ENCODE measurements around the gene FOXN3. TPM values are rescaled to one million over a fixed set of nuclear protein-coding genes. Genes with fewer than 3 reads are reported as not detected.

Gene FOXN3
- total RNA-seq, 1 experiment from 2014 or later, result 8.8 TPM

DNA sequence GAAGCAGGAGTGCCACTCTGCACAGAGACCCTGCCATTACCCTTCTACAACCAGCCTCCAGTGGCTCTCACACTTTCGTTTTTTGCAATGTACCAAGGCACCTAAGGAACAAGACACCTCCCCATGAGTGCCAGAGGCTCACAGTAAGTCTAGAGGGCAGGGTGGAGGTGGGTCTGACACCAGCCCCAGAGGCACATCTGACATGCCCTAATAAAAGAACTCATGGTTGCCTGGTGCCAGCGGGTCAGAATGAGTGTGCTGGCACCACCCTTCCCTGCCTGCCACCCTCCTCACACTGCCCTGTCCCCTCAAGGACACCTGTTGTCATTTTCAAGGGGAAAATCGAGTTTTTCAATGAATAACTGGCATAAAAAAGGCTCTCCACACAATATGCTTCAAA lies 161.2 kb downstream of the FOXN3 start:
- CTCF ChIA-PET, result no interaction called here
- Histone ChIP-seq H3K4me3 (ENCODE audit: low read depth in 2 of 2, low read length in 2 of 2) (no peak overlapping the region), H3K27me3 (ENCODE audit: control insufficient read depth, insufficient read depth, low read length) (no peaks in the 10 kb centered on the region), H3K27ac (ENCODE audit: low read length) (no peak overlapping the region), H3K36me3 (ENCODE audit: control insufficient read depth, insufficient read depth, low read length) (no peaks in the 10 kb centered on the region), H3K9me3 (ENCODE audit: control insufficient read depth, insufficient read depth, low read depth, low read length) (no peaks in the 10 kb centered on the region), H3K4me1 (ENCODE audit: control insufficient read depth, insufficient read depth, low read length) (no peaks in the 10 kb centered on the region)
- ATAC-seq (no peak), DNase-seq (ENCODE audit: low read depth, low spot score) (no peak)
- intact Hi-C loops (cut with micrococcal nuclease; ENCODE audit: unreplicated experiment), result no loop called here
- in situ Hi-C loops (cut with HindIII; ENCODE audit: low pct_unique_long_range_greater_than_20kb, low sequenced_read_pairs), result no loop called here
- POLR2A ChIA-PET, result no interaction called here
- TF ChIP-seq, protein P1, sequence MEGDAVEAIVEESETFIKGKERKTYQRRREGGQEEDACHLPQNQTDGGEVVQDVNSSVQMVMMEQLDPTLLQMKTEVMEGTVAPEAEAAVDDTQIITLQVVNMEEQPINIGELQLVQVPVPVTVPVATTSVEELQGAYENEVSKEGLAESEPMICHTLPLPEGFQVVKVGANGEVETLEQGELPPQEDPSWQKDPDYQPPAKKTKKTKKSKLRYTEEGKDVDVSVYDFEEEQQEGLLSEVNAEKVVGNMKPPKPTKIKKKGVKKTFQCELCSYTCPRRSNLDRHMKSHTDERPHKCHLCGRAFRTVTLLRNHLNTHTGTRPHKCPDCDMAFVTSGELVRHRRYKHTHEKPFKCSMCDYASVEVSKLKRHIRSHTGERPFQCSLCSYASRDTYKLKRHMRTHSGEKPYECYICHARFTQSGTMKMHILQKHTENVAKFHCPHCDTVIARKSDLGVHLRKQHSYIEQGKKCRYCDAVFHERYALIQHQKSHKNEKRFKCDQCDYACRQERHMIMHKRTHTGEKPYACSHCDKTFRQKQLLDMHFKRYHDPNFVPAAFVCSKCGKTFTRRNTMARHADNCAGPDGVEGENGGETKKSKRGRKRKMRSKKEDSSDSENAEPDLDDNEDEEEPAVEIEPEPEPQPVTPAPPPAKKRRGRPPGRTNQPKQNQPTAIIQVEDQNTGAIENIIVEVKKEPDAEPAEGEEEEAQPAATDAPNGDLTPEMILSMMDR (IDR thresholded peaks at IDR 0.05), result no peak
- TF ChIP-seq, protein P2, sequence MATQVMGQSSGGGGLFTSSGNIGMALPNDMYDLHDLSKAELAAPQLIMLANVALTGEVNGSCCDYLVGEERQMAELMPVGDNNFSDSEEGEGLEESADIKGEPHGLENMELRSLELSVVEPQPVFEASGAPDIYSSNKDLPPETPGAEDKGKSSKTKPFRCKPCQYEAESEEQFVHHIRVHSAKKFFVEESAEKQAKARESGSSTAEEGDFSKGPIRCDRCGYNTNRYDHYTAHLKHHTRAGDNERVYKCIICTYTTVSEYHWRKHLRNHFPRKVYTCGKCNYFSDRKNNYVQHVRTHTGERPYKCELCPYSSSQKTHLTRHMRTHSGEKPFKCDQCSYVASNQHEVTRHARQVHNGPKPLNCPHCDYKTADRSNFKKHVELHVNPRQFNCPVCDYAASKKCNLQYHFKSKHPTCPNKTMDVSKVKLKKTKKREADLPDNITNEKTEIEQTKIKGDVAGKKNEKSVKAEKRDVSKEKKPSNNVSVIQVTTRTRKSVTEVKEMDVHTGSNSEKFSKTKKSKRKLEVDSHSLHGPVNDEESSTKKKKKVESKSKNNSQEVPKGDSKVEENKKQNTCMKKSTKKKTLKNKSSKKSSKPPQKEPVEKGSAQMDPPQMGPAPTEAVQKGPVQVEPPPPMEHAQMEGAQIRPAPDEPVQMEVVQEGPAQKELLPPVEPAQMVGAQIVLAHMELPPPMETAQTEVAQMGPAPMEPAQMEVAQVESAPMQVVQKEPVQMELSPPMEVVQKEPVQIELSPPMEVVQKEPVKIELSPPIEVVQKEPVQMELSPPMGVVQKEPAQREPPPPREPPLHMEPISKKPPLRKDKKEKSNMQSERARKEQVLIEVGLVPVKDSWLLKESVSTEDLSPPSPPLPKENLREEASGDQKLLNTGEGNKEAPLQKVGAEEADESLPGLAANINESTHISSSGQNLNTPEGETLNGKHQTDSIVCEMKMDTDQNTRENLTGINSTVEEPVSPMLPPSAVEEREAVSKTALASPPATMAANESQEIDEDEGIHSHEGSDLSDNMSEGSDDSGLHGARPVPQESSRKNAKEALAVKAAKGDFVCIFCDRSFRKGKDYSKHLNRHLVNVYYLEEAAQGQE (IDR thresholded peaks at IDR 0.05; ENCODE audit: insufficient read depth in 1 of 2, low read depth in 2 of 2, low read length in 1 of 2), result no peak
- TF ChIP-seq TCF7L2 (IDR thresholded peaks at IDR 0.05; ENCODE audit: low read depth, low read length), result no peak
- TF ChIP-seq POLR2AphosphoS5 (IDR thresholded peaks at IDR 0.05; ENCODE audit: low read depth, low read length), result no peak
- no peak for TF ChIP-seq SIN3A (IDR thresholded peaks at IDR 0.05; ENCODE audit: borderline replicate concordance, insufficient read depth, low read depth, low read length)
- no TSS peak for BruUV-seq (replicated peaks)

DNA sequence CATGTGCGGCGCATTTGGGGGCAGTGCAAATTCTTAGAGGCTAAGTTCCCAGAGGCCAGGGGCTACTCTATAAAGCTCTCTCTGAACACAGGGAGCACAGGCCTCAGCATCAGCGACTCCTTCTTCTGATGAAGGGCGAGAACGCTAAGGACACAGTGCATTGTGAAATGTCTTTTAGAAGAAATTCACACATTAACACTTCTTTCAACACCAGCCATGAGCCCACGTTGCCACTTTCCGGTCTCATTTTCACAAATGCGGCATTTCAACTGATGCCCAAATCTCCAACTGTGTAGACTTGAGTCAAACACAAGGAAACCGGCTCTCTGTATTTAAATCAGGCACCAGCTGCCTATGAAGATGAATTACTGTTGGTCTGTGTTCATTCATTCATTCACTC lies 162.0 kb downstream of the FOXN3 start:
- no peaks in the 10 kb centered on the region for H3K9me3 ChIP-seq (ENCODE audit: control insufficient read depth, insufficient read depth, low read depth, low read length)
- no peak for DNase-seq (ENCODE audit: low read depth, low spot score)
- TF ChIP-seq, protein P2 (IDR thresholded peaks at IDR 0.05; ENCODE audit: insufficient read depth in 1 of 2, low read depth in 2 of 2, low read length in 1 of 2), result no peak
- TF ChIP-seq TCF7L2 (IDR thresholded peaks at IDR 0.05; ENCODE audit: low read depth, low read length), result no peak
- TF ChIP-seq SIN3A (IDR thresholded peaks at IDR 0.05; ENCODE audit: borderline replicate concordance, insufficient read depth, low read depth, low read length), result no peak
- TF ChIP-seq POLR2AphosphoS5 (IDR thresholded peaks at IDR 0.05; ENCODE audit: low read depth, low read length), result no peak
- no peak for ATAC-seq
- POLR2A ChIA-PET, result no interaction called here
- H3K36me3 ChIP-seq (ENCODE audit: control insufficient read depth, insufficient read depth, low read length), result no peaks in the 10 kb centered on the region
- no peaks in the 10 kb centered on the region for H3K27me3 ChIP-seq (ENCODE audit: control insufficient read depth, insufficient read depth, low read length)
- H3K27ac ChIP-seq (ENCODE audit: low read length), result no peak overlapping the region
- no peaks in the 10 kb centered on the region for H3K4me1 ChIP-seq (ENCODE audit: control insufficient read depth, insufficient read depth, low read length)
- no peak overlapping the region for H3K4me3 ChIP-seq (ENCODE audit: low read depth in 2 of 2, low read length in 2 of 2)
- intact Hi-C loops (cut with micrococcal nuclease; ENCODE audit: unreplicated experiment) (no loop called here), in situ Hi-C loops (cut with HindIII; ENCODE audit: low pct_unique_long_range_greater_than_20kb, low sequenced_read_pairs) (no loop called here)
- BruUV-seq (replicated peaks), result no TSS peak
- CTCF ChIA-PET, result no interaction called here
